Measurements from ENCODE around the gene TRPV4.

- TF ChIP-seq CTCF (IDR thresholded peaks at IDR 0.05; ENCODE audit: poor library complexity) = no peak
- no peak for TF ChIP-seq EZH2phosphoT487 (IDR thresholded peaks at IDR 0.05; ENCODE audit: low read depth, severe bottlenecking, unreplicated experiment)
- TF ChIP-seq EZH2 (IDR thresholded peaks at IDR 0.05; ENCODE audit: borderline replicate concordance) = no peak
Observed at GRCh38 chr12:109810954-109811623, 22.1 kb downstream of the TRPV4 start.

Measured in hepatocyte (in vitro differentiated cells).